ENCODE results near the gene NBEA. TPM values are rescaled to one million over a fixed set of nuclear protein-coding genes. Genes with fewer than 3 reads are reported as not detected.
"Not testable (repeated sequence)": the region's sequence is repeated elsewhere in the genome, so short reads cannot be mapped to it uniquely, and the experiment has no call there.

Gene NBEA
- total RNA-seq, 1 experiment from 2014 or later: 4.1 TPM

DNA sequence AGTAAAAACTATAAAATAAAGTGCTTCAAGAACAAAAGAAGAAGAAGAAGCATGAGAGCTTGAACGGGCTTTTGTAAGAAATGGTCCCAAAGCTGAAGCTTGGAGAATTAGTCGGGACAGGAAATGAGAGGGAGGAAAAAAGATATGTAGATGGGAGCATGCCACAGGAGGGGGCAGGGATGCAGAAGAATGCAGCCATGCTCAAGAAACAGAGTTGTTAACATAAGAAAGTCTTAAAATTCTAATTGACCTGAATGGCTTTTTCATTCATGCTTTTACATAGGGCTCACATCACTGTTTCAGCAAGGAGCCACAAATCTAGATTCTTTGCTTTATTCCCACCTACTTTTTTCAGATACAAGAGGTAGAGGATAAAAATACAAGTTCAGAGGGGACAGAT lies 27.7 kb upstream of the NBEA start (continued):
- TF ChIP-seq ZBTB33 (IDR thresholded peaks at IDR 0.05; ENCODE audit: extremely low read depth, insufficient replicate concordance, low read length): no peak
- no peak for TF ChIP-seq CBX3 (IDR thresholded peaks at IDR 0.05; ENCODE audit: low read depth)
- TF ChIP-seq EGR1 (IDR thresholded peaks at IDR 0.05; ENCODE audit: low read depth): no peak

DNA sequence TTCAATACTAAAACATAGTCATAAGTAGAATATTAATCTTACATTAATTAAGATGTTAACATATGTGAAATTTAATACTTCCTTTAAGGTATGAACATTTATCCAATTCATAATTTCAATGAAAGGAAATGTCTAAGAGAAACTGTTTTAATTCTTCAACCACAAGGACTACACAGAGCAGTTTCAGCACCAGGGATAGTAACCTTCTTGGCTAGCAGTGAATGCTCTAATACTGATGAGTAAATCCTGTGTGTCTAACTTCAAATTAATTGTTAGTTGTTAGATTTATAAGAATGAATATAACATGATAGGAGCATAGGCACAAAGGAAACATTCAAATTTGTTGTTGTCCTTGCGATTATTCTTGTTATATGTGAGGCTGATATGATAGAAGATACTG lies 15.6 kb upstream of the NBEA start:
- no peaks in the 10 kb centered on the region for H3K4me1 ChIP-seq (ENCODE audit: control insufficient read depth in 1 of 2, insufficient read depth in 2 of 2, low read length in 2 of 2)
- no peak overlapping the region for H2AFZ ChIP-seq (ENCODE audit: low read depth, low read length, poor library complexity, severe bottlenecking)
- intact Hi-C loops (cut with micrococcal nuclease): no loop called here
- no peaks in the 10 kb centered on the region for H3K9me2 ChIP-seq (ENCODE audit: insufficient read depth)
- H3K27ac ChIP-seq (ENCODE audit: low read depth, low read length): no peak overlapping the region
- ChIA-PET POLR2A (no interaction called here), RAD21 (ENCODE audit: low non-redundant PET in 1 of 2, low total read pairs in 2 of 2, uncharacterized antibody in 2 of 2, unreplicated experiment in 2 of 2) (no interaction called here), CTCF (no interaction called here)
- TF ChIP-seq ZBTB33 (IDR thresholded peaks at IDR 0.05; ENCODE audit: extremely low read depth, insufficient replicate concordance, low read length) (no peak), EZH2phosphoT487 (IDR thresholded peaks at IDR 0.05; ENCODE audit: borderline replicate concordance) (no peak)
- TF ChIP-seq, protein P1, sequence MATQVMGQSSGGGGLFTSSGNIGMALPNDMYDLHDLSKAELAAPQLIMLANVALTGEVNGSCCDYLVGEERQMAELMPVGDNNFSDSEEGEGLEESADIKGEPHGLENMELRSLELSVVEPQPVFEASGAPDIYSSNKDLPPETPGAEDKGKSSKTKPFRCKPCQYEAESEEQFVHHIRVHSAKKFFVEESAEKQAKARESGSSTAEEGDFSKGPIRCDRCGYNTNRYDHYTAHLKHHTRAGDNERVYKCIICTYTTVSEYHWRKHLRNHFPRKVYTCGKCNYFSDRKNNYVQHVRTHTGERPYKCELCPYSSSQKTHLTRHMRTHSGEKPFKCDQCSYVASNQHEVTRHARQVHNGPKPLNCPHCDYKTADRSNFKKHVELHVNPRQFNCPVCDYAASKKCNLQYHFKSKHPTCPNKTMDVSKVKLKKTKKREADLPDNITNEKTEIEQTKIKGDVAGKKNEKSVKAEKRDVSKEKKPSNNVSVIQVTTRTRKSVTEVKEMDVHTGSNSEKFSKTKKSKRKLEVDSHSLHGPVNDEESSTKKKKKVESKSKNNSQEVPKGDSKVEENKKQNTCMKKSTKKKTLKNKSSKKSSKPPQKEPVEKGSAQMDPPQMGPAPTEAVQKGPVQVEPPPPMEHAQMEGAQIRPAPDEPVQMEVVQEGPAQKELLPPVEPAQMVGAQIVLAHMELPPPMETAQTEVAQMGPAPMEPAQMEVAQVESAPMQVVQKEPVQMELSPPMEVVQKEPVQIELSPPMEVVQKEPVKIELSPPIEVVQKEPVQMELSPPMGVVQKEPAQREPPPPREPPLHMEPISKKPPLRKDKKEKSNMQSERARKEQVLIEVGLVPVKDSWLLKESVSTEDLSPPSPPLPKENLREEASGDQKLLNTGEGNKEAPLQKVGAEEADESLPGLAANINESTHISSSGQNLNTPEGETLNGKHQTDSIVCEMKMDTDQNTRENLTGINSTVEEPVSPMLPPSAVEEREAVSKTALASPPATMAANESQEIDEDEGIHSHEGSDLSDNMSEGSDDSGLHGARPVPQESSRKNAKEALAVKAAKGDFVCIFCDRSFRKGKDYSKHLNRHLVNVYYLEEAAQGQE (IDR thresholded peaks at IDR 0.05; ENCODE audit: low read depth): peak; percentile 73
- no peaks in the 10 kb centered on the region for H4K20me1 ChIP-seq (ENCODE audit: insufficient read depth)
- H3K4me2 ChIP-seq (ENCODE audit: low read length): no peak overlapping the region
- no TSS peak for BruUV-seq (replicated peaks)
- no peaks in the 10 kb centered on the region for H3K9me3 ChIP-seq (ENCODE audit: control insufficient read depth in 1 of 2, insufficient read depth in 1 of 2, low read depth in 1 of 2, low read length in 2 of 2)
- no peaks in the 10 kb centered on the region; the same call in 1 of the 2 replicates for H3K27me3 ChIP-seq (ENCODE audit: insufficient read depth, low read length)
- DNase-seq (ENCODE audit: low read depth, low spot score) (no peak), ATAC-seq (no peak)
- no peak overlapping the region for H3K4me3 ChIP-seq (replicated peaks in 1 of 2; ENCODE audit: low read depth in 1 of 2, low read length in 2 of 2)
- H3K79me2 ChIP-seq (ENCODE audit: insufficient read depth, low read length): no peaks in the 10 kb centered on the region
- no peak overlapping the region for H3K9ac ChIP-seq (ENCODE audit: low read length)
- H3K36me3 ChIP-seq (ENCODE audit: control insufficient read depth in 1 of 2, insufficient read depth in 2 of 2, low read length in 2 of 2): no peaks in the 10 kb centered on the region

GRCh38 chr13:34928676-34929075 lies 13.4 kb upstream of the NBEA start:
- H3K27ac ChIP-seq (ENCODE audit: low read depth, low read length); POLR2A ChIA-PET: not testable (repeated sequence)

More at GRCh38 chr13:34928676-34929075, 13.4 kb upstream of the NBEA start:
- H3K9me2 ChIP-seq (ENCODE audit: insufficient read depth); intact Hi-C loops (cut with micrococcal nuclease); ATAC-seq; H4K20me1 ChIP-seq (ENCODE audit: insufficient read depth); DNase-seq (ENCODE audit: low read depth, low spot score); H3K79me2 ChIP-seq (ENCODE audit: insufficient read depth, low read length); H3K4me3 ChIP-seq (replicated peaks in 1 of 2; ENCODE audit: low read depth in 1 of 2, low read length in 2 of 2); H3K9me3 ChIP-seq (ENCODE audit: control insufficient read depth in 1 of 2, insufficient read depth in 1 of 2, low read depth in 1 of 2, low read length in 2 of 2); H2AFZ ChIP-seq (ENCODE audit: low read depth, low read length, poor library complexity, severe bottlenecking); H3K4me2 ChIP-seq (ENCODE audit: low read length); H3K27me3 ChIP-seq (ENCODE audit: insufficient read depth, low read length); H3K9ac ChIP-seq (ENCODE audit: low read length); BruUV-seq (replicated peaks); H3K36me3 ChIP-seq (ENCODE audit: control insufficient read depth in 1 of 2, insufficient read depth in 2 of 2, low read length in 2 of 2); RAD21 ChIA-PET (ENCODE audit: low non-redundant PET in 1 of 2, low total read pairs in 2 of 2, uncharacterized antibody in 2 of 2, unreplicated experiment in 2 of 2); H3K4me1 ChIP-seq (ENCODE audit: control insufficient read depth in 1 of 2, insufficient read depth in 2 of 2, low read length in 2 of 2); CTCF ChIA-PET: not testable (repeated sequence)
